ENCODE measurements around the gene RFTN1.

Gene RFTN1

DNA sequence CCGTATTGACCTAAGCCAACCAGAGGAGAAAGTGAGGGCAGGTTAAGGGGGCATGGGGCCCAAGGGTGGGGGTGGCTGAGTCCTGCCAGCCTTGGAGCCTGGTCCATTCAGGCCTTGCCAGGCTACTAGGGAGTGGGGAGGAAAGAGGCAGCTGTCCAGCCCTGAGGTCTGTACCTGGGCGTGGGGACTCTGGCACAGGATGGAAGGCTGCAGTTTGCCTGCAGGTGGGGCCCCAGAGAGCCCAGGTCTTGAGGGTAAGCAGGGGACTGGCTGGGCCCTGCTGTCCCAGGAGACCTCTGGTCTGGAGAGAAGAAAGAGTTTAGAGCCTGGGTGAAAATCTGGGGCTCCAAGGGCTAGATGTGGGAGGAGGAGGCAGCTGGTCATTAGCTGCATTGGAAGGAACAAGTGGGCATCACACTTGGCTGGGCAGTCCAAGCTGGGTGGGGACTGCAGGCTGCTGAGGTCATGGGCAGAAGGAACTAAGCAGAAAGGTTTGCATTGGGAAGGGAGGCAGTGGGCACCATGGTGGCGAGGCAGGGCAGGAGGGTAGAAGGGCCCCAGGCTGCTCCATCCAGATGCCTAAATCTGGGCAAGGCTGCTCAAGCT is 140.1 kb downstream of the RFTN1 start:
- no peak for DNase-seq

DNA sequence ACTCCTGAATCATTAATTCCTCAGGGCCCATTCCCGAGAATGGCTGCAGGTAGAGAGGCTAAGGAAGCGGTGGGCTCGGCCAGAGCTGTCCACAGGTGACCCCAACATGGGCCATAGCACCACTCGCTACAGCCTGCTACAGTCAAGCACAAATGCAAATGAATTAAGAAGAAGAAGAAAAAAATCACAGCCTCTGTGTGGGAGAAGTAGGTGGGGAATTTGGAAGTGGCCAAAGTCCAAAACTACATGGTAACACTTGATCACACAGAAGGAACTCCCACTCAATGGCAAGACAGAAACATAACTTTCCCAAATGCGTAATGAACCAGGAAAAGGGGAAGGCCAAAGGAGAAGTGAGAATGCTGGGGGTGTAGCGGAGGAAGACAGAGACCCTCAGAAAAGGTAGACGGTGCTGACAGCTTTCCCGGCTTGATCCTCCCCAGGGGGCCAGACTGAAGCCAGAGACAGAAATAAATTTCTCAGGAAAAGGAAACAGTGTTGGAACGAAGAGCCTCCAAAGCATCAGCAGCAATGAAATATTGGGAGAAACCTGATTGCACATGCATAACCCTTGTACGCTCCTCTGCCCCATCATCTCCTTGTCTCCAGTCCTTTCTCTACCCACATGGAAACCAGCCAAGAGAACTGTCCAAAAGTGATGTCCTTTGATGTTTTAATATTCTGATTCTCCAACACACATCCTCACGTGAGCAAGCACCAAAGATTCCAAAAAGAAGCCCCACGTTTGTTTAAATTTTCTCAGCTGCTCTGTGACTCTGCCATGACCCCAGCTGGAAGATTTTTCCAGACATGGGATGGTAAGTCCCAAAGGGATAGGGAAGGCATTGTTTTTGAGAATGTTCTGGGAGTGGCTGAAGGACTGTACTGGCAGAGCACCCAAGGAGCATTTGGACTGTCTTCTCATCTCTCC is 140.9 kb downstream of the RFTN1 start:
- no peak for DNase-seq

DNA sequence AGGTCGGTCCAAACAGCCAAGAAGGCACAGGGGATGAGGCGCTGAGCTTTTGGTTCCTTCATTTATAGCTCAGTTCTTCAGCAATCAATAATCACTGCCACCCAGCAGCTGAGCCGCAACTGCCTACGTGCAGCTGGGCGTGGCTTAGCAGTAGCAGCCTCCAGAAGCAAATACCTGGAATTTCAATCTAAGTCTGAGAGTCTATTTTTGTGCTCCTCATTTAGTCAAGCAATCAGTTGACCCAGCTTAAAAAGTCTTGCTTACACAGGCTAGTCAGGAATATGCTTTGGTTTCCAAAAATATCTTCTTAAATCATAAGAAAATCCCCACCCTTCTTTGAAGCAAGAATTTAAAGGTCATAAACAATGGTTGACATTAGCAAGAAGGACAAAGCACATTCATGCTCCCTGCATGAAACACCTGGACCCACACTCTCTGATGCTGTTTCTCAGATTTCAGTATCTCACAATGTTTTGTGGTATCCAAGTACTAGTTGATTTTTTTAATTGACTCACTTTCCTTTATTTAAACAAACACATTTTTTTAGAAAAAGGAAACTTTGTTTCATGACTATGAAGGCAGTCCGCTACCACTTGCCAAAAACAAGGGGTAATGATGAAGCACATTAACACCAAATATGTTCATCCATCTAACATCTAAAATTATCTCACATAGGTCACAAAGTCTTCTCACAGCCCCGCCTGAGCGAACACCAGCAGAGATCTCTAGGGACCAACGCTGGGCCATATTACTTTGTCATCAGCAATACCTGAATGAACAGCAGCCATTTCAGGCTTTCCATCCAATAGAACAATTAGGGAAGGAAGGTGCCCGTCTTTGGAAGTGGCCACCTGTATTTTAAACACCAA is 142.4 kb downstream of the RFTN1 start:
- no peak for DNase-seq

DNA sequence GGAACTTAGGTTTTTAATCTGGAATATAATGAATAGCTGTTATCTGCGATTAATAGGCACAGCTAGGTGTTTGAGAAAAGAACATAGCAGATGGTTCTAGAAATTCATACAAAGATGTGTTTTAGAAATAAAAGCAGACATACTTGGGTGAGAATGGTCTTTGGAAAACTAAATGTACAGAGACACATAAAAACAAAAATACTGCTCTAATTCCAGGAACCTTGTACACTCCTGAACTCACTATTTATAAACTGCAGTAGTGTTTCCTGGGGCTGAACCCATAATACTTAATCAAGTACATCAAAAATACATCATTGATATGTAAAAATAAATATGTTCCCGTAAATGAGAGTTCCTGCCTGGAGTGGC is 143.0 kb downstream of the RFTN1 start:
- no peak for DNase-seq

DNA sequence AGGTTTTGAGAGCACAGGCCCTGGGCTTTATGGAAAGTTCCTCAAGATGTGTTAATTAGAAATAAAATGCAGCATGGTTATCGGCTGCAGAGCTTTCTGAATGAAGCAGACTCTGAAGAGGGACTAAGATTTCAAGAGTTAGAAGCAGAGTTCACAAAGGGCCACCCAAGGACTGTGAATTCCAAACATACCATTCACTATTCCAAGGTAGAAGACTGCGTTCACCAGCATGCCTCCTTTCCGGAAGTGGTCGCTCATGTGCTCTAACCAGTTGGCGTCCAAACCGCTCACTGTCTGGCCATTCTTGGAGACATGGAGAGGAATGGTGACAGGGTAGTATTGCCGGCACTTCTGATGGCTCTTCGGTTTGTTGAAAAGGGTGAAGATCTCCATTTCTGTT is 143.6 kb downstream of the RFTN1 start:
- no peak for DNase-seq

GRCh38 chr3:16369276-16369675 is 144.2 kb downstream of the RFTN1 start:
- DNase-seq: no peak

DNA sequence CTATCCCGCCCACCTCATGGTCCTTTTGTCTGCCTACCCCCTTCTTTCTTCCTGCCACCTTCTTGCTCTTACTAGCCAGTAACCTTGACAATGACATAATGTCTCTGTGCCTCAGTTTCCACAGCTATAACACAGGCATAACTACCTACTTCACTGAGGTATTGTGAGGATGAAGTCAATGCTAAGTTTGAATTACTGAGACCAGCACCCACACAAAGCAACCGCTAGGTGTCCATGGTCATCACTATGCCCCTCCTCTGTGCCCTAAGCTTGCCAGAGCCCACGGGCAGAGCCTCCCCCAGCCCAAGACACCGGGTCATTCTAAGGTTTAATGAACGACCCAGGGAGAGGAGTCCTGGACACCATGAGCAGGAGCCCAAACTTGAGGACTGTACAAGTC is 146.9 kb downstream of the RFTN1 start:
- no peak for DNase-seq

DNA sequence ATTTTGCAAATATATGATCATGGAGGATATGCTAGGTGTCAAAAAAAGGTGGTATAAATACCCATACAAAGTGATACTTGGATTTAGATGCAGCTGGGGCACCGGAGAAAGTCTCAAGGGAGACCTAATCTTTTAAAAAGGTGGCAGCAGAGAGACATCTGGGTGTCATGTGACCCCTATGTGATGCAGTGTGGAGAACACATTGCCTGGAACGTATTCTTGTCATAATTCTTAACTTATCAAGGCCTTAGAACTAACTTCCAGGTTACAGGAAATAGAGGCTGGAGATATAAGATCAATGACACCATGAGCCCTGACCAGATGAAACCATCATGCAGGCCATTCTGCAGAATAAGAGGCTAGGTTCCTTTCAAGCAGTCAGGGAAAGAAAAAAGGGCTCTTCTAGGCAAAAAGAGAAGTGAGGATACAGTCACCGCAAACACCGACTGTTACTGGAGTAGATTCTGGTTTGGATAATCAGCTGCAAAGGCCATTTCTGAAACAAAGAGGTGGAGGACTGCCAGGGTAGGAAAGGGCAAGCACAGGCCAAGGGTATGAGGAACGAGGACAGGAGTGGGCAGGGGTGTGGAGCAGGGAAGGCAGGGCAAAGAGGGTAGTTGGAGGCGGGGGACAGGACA is 147.9 kb downstream of the RFTN1 start:
- no peak for DNase-seq

GRCh38 chr3:16364963-16365362 is 148.5 kb downstream of the RFTN1 start:
- no peak for DNase-seq

- no peak for DNase-seq
Observed at GRCh38 chr3:16364323-16364722, 149.2 kb downstream of the RFTN1 start.

DNA sequence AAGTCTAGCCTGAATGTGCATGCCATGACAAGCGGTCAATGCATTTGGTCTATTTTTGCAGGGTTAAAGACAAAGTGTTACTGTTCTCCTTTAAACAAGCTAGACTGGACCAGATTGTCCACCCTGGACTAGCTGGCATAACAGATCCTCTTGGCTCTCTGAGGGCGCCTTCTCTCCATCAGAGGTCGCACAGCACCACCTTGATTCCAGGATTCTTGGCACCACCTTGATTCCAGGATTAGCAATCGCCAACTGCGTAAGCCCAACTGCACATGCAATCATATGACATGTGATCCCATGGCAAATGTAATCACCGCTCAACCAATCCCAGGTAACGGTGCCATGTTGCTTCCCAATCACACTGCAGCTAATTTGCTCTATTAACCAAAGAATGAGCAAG is 149.9 kb downstream of the RFTN1 start:
- no peak for DNase-seq

GRCh38 chr3:16362770-16363169 is 150.7 kb downstream of the RFTN1 start:
- DNase-seq: peak; percentile 42

- no peak for DNase-seq
Observed at GRCh38 chr3:16361087-16361486, 152.4 kb downstream of the RFTN1 start.

GRCh38 chr3:16359331-16359730 is 154.2 kb downstream of the RFTN1 start:
- DNase-seq: no peak

DNA sequence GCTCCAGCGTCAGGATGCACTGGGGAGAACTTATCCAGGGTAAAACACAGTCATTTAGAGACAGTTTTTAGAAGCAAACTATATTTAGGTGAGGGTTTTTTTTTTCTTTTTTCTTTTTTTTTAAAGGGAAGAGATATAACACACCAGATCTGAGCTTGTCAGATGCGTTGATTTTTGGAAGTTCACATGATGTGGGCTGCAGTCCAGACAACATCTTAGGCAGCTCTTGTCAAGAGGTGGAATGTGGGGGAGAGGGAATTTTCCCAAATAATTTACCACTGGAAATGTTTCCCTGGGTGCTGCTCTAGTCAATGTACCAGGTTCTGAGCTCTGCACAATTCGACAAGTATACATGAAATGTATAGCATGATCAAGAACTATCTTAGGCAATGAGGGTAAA is 155.2 kb downstream of the RFTN1 start:
- no peak for DNase-seq

- peak; percentile 33 for DNase-seq
Observed at GRCh38 chr3:16357186-16358121, 156.0 kb downstream of the RFTN1 start.

- no peak for DNase-seq
Observed at GRCh38 chr3:16355828-16356227, 157.7 kb downstream of the RFTN1 start.

DNA sequence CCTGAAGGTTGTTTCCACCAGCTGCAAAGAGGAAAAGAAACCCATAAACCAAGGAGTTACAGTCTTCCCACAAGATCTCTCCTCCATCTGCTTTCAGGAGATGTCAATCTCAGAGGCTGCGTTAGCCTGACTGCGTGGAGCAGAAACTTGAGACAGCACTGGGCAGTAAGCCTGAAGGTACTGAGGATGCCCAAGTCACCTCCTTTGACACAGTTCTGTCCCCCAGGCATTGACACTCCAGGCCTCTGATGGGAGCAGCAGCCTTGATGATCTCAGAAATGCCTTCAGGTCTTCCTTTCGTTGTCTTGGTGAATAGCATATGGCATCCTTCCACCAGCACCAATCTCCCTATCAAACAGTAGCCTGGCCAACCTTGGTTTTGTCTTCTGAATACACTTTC is 159.2 kb downstream of the RFTN1 start:
- no peak for DNase-seq

GRCh38 chr3:16352428-16352827 is 161.1 kb downstream of the RFTN1 start:
- DNase-seq: no peak

DNA sequence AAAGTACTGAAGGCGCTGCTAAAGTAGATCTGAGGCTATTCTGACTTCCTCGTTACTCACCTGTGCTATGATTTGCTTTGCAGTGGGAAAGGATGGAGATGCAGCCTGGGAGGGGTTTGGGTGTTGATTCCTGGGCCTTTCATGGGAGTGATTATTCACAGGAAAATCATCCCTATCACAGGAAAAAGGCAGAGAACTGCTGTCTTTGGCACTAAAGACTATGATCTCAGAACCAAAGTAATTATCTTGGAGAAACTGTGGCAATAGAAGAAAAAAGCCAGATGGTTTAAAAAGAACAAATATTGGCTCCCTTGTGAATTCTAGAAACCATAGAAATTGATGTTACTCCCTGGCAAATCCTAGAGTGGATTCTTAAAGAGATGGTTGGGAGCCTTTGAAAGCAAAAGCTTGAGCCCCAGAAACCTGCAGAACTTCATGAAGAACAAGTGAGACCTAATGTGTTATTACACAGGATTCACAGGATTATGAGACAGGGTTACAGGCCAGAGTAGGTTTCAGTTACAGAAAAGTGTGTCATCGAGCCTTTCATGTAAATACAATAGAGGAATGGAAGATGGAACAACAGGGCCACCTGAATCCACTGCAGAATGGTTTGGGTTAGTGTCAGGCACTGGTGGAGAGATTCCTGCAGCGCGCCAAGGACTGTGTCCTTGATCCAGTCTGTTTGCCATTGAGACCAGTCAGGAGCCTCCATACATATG is 162.7 kb downstream of the RFTN1 start:
- peak; percentile 55 for DNase-seq

GRCh38 chr3:16349986-16350596 is 163.4 kb downstream of the RFTN1 start:
- peak; percentile 80 for DNase-seq

All from fibroblast of skin of right quadriceps (primary cell).